ENCODE data around the gene C12orf75. TPM values are rescaled to one million over a fixed set of nuclear protein-coding genes. Genes with fewer than 3 reads are reported as not detected.

The C12orf75 gene
- total and polyA plus RNA-seq, 2 donors (not counting 3 experiments of a cell fraction or from before 2014, with no cell fraction given): 23.6 to 60.7 TPM

DNA sequence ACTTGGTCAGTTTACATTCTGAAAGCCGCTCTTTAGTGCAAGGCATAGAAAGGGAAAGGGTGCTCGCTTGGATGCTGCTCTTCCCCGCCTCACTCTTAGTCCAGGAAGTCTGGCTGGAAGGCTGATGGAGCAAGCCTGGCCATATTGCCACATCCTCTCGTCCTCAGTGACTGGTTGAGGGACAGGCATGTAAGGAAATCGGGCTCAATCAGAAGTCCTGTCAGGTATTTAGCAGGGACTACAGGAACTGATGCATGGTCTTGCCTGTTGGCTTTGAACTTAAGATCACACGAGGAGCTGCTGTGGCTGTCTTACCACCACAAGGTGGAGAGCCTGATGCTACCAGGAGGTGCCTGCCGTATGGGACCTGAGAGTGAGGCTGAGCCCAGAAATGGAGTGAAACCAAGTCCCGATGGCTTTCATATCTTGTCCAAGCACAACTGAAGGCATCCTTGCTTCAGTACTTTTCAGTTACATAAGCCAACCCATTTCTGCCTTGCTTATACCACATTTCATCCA lies 10.7 kb upstream of the C12orf75 start:
- Histone ChIP-seq H3K27ac (ENCODE audit: insufficient read depth, low read depth, low read length) (no peak overlapping the region), H3K4me1 (ENCODE audit: control insufficient read depth, extremely low read depth, insufficient read depth, low read length) (peaks cover 3% of the 10 kb centered on the region)

More for the DNA sequence above, 10.7 kb upstream of the C12orf75 start:
- no peak for FAIRE-seq
- Histone ChIP-seq H3K9ac (replicated peaks; ENCODE audit: extremely low read depth, insufficient read depth, low read length) (no peak overlapping the region), H3K36me3 (ENCODE audit: control insufficient read depth in 2 of 2, extremely low read depth in 1 of 2, insufficient read depth in 2 of 2, low read length in 2 of 2) (no peaks in the 10 kb centered on the region), H3K9me1 (replicated peaks; ENCODE audit: control insufficient read depth, extremely low read depth, insufficient read depth, low read length) (no peaks in the 10 kb centered on the region), H4K20me1 (replicated peaks; ENCODE audit: control insufficient read depth, extremely low read depth, insufficient read depth, low read length) (no peaks in the 10 kb centered on the region), H3K27me3 (ENCODE audit: control insufficient read depth in 2 of 2, insufficient read depth in 2 of 2, low read length in 2 of 2) (no peaks in the 10 kb centered on the region), H3K4me3 (replicated peaks in 1 of 3; ENCODE audit: insufficient read depth in 1 of 3, low read depth in 1 of 3, low read length in 3 of 3) (no peak overlapping the region), H2AFZ (ENCODE audit: low read depth, low read length) (no peak overlapping the region), H3K79me2 (ENCODE audit: control insufficient read depth, insufficient read depth, low read length) (no peaks in the 10 kb centered on the region), H3K9me3 (replicated peaks; ENCODE audit: control insufficient read depth, insufficient read depth, low read length) (no peaks in the 10 kb centered on the region), H3K4me2 (ENCODE audit: insufficient read depth, low read length) (no peak overlapping the region)
- BruUV-seq (replicated peaks): no TSS peak
- ChIA-PET CTCF (interaction anchor here (1.3 to 1.6 kb wide), 2 partner anchors 12 to 15 kb away, joined by 4 to 5 read pairs; no protein-coding TSS in a partner anchor), POLR2A (no interaction called here)
- DNase-seq (ENCODE audit: low read depth, low spot score): no peak
- TF ChIP-seq GATA2 (IDR thresholded peaks at IDR 0.05; ENCODE audit: insufficient read depth, insufficient read length, low read depth, low read length) (no peak), MYC (IDR thresholded peaks at IDR 0.05; ENCODE audit: low read depth, low read length) (no peak), FOS (IDR thresholded peaks at IDR 0.05; ENCODE audit: borderline replicate concordance, insufficient read depth, low read length) (no peak), EZH2 (IDR thresholded peaks at IDR 0.05; ENCODE audit: borderline replicate concordance, low read depth, low read length, severe bottlenecking) (no peak), POLR2AphosphoS5 (IDR thresholded peaks at IDR 0.05; ENCODE audit: insufficient read depth, low read depth, low read length) (no peak), JUN (IDR thresholded peaks at IDR 0.05; ENCODE audit: borderline replicate concordance, insufficient read depth, insufficient read length, low read depth) (no peak), POLR2A (IDR thresholded peaks at IDR 0.05; ENCODE audit: low read depth, low read length) (no peak)
- TF ChIP-seq, protein P1, sequence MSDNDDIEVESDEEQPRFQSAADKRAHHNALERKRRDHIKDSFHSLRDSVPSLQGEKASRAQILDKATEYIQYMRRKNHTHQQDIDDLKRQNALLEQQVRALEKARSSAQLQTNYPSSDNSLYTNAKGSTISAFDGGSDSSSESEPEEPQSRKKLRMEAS (IDR thresholded peaks at IDR 0.05; ENCODE audit: insufficient read depth, insufficient read length): no peak
- TF ChIP-seq, protein P2, sequence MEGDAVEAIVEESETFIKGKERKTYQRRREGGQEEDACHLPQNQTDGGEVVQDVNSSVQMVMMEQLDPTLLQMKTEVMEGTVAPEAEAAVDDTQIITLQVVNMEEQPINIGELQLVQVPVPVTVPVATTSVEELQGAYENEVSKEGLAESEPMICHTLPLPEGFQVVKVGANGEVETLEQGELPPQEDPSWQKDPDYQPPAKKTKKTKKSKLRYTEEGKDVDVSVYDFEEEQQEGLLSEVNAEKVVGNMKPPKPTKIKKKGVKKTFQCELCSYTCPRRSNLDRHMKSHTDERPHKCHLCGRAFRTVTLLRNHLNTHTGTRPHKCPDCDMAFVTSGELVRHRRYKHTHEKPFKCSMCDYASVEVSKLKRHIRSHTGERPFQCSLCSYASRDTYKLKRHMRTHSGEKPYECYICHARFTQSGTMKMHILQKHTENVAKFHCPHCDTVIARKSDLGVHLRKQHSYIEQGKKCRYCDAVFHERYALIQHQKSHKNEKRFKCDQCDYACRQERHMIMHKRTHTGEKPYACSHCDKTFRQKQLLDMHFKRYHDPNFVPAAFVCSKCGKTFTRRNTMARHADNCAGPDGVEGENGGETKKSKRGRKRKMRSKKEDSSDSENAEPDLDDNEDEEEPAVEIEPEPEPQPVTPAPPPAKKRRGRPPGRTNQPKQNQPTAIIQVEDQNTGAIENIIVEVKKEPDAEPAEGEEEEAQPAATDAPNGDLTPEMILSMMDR (IDR thresholded peaks at IDR 0.05; ENCODE audit: extremely low read depth in 1 of 2, insufficient read depth in 1 of 2, low read depth in 1 of 2, low read length in 2 of 2): no peak
- dilution Hi-C loops (cut with MboI; ENCODE audit: extremely low pct_ligation_motif_present, low sequenced_read_pairs) (no loop called here), intact Hi-C loops (cut with micrococcal nuclease) (no loop called here)
